ENCODE measurements around the gene APOL6.

DNA sequence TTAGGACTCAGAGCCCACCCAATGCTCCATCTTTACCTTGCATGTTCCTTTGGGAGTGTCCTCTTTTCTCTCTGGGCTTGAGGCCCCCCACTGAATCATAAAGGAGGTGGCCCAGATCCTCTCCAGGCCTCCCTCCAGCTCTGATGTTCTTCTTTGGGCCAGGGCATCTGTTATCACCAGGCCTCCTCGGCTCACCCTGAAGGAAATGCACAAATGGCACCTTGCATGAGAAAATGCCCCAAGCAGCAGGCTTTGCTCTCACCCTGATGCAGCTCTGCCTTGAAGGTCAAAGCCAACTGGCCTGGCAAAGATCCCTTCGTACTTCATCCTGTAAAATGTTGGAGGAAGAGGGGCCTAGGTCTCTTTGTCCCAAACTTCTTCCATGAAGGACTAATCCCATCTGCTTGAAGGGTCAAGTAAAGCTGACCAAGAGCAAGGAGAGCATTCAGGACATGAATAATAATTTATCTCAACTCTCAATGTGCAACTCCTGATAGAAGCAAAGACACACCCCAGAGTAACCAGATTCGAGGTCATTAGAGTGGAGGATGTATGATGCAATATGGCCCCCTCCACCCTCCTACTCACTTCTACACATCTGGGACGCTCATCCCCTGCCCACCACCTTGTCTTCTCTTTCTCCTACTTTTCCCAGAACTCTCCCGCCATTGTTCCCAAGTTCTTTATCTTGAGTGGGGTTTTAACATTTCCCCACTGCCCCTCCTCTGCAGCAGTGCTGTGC lies 9.5 kb downstream of the APOL6 start:
- no peak for TF ChIP-seq POLR2A (IDR thresholded peaks at IDR 0.05)
- TF ChIP-seq, protein P1, sequence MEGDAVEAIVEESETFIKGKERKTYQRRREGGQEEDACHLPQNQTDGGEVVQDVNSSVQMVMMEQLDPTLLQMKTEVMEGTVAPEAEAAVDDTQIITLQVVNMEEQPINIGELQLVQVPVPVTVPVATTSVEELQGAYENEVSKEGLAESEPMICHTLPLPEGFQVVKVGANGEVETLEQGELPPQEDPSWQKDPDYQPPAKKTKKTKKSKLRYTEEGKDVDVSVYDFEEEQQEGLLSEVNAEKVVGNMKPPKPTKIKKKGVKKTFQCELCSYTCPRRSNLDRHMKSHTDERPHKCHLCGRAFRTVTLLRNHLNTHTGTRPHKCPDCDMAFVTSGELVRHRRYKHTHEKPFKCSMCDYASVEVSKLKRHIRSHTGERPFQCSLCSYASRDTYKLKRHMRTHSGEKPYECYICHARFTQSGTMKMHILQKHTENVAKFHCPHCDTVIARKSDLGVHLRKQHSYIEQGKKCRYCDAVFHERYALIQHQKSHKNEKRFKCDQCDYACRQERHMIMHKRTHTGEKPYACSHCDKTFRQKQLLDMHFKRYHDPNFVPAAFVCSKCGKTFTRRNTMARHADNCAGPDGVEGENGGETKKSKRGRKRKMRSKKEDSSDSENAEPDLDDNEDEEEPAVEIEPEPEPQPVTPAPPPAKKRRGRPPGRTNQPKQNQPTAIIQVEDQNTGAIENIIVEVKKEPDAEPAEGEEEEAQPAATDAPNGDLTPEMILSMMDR (IDR thresholded peaks at IDR 0.05): no peak

All from Peyer's patch (tissue), 4 donors.